Measurements from ENCODE around the gene PDPK1. TPM values are rescaled to one million over a fixed set of nuclear protein-coding genes. Genes with fewer than 3 reads are reported as not detected.
"Not testable (repeated sequence)": the region's sequence is repeated elsewhere in the genome, so short reads cannot be mapped to it uniquely, and the experiment has no call there.

The PDPK1 gene
- total RNA-seq, 1 donor: 37.1 TPM

DNA sequence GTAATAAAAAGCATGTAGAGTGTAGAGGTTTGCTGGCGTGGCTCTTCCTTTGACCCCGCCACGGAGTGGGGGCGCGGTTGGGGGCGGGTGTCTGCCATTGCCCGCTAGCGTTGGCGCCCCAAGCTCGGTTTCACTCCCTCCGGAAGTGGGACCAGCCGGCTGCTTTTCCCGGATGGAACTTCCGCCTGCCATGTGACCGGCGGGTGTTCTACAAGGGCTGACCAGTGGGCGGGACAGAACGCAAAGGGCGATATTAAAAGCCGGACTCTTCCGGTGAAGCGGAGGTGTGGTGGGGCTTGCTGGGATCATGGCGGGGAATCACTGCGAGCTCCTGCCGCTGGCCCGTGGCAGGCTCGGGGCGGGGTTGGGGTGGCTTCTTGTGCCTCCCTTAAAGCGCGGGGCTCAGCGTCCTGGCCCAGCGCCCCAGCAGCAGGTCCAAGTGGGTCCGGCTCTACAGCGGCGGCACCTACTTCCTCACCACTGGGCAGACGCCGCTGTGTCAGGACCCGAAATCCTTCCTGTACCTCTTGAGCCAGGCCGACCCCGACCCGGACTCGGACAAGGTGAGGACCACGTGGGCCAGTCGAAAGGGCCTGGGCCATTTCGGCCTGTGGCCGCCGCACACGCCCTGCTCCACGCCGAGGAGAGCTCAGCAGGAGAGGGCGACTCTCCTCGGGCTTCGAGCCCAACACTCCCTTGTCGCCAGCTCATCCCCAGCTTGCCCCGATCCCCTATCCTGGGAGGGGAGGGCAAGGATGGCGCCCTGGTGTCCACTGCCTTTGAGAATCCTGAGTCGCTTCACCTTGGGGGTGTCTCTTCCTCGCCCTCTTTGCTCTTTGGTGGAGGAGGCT lies 65.6 kb downstream of the PDPK1 start:
- peak; percentile 97 for DNase-seq (ENCODE audit: low read depth)
- H3K4me3 ChIP-seq (ENCODE audit: low read depth, low read length): peak overlapping the region; percentile 97

DNA sequence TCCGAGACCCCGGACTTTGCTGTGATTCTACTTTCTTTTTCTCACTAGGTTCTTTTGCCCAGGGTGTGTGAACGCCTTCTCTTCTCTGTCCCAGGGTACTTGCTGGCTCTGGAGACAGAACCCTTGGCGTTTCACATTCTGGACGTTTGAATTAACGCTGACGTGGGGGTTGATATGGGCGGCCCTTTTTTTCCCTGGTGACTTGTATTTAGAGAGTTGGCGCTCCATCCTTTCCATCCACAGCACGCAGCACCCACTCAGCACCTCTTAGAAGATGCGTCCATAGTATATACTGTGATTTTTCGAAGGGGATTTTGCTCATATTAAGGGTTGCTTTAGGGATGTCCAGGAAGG lies 66.2 kb downstream of the PDPK1 start:
- peak; percentile 39 for DNase-seq (ENCODE audit: low read depth)
- H3K4me3 ChIP-seq (ENCODE audit: low read depth, low read length): peak overlapping the region; percentile 97

More for the DNA sequence above, 65.6 kb downstream of the PDPK1 start:
- TF ChIP-seq, protein P1, sequence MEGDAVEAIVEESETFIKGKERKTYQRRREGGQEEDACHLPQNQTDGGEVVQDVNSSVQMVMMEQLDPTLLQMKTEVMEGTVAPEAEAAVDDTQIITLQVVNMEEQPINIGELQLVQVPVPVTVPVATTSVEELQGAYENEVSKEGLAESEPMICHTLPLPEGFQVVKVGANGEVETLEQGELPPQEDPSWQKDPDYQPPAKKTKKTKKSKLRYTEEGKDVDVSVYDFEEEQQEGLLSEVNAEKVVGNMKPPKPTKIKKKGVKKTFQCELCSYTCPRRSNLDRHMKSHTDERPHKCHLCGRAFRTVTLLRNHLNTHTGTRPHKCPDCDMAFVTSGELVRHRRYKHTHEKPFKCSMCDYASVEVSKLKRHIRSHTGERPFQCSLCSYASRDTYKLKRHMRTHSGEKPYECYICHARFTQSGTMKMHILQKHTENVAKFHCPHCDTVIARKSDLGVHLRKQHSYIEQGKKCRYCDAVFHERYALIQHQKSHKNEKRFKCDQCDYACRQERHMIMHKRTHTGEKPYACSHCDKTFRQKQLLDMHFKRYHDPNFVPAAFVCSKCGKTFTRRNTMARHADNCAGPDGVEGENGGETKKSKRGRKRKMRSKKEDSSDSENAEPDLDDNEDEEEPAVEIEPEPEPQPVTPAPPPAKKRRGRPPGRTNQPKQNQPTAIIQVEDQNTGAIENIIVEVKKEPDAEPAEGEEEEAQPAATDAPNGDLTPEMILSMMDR (IDR thresholded peaks at IDR 0.05; ENCODE audit: insufficient read depth, low read depth, low read length): no peak

DNA sequence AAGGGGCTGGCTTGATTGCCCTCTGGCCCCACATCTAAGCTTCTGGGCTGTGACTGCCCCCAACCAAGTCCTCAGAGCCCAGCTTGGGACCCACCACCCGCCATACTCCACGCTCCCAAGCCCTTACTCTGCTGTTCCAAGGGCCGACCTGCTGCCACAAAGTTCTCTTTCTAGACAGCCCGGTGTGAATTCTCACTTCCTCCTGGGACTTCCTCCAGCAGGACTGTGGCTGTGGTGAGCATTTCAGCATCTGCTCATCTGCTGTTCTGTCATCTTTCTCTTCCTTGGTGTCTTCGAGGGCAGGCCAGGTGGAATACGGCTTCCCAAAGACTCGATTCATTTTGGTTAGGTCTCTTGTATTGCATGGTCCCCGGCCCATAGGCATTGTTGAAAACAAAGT lies 69.0 kb downstream of the PDPK1 start:
- H3K4me3 ChIP-seq (ENCODE audit: low read depth, low read length); DNase-seq (ENCODE audit: low read depth): not testable (repeated sequence)

DNA sequence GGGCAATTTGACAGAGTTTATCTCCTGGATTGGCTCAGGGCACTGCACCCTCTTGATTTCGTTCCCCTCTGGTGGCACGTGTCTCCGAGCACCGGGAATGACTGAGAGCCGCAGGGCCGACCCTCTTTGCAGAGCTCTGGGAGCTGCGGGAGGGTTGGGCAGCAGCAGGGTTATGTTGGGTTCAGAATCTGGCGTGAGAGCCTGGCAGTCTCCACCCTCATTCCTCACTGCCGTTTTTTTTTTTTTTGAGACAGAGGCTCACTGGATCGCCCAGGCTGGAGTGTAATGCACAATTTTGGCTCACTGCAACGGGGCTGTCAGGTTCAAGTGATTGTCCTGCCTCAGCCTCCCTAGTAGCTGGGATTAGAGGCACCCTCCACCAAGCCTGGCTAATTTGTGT lies 71.5 kb downstream of the PDPK1 start:
- not testable (repeated sequence) for DNase-seq (ENCODE audit: low read depth); H3K4me3 ChIP-seq (ENCODE audit: low read depth, low read length)

DNA sequence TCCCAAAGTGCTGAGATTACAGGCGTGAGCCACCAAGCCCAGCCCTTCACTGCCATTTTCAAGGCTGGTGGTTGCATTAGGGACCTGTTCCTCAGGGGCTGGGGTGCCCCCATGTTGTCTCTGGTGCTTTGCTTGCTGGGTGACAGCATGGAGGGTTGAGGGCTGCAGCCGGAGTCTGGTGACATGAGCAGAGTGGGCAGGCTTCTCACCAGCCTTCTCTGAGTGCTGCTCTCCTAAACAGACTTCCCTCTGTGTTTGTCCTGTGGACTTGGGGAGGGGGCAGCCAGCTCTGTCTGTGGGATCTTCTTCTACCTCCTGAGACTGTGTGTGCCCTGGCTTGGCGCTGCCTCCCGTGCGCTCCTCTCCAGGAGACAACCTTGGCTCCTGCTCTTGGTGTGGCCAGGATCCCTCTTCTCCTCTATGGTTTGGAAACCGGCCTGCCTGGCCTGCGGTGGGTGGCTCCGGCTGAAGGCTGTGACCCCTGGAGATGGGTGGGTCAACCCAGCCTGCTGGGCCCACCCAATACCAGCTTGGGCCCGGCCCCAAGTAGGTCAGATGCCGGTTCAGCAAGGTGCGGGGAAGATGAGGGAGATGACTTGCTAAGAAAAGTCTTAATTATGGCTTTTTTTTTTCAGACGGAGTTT lies 72.1 kb downstream of the PDPK1 start:
- no peak overlapping the region for H3K4me3 ChIP-seq (ENCODE audit: low read depth, low read length)
- DNase-seq (ENCODE audit: low read depth): no peak
- TF ChIP-seq, protein P1 (IDR thresholded peaks at IDR 0.05; ENCODE audit: insufficient read depth, low read depth, low read length): no peak

DNA sequence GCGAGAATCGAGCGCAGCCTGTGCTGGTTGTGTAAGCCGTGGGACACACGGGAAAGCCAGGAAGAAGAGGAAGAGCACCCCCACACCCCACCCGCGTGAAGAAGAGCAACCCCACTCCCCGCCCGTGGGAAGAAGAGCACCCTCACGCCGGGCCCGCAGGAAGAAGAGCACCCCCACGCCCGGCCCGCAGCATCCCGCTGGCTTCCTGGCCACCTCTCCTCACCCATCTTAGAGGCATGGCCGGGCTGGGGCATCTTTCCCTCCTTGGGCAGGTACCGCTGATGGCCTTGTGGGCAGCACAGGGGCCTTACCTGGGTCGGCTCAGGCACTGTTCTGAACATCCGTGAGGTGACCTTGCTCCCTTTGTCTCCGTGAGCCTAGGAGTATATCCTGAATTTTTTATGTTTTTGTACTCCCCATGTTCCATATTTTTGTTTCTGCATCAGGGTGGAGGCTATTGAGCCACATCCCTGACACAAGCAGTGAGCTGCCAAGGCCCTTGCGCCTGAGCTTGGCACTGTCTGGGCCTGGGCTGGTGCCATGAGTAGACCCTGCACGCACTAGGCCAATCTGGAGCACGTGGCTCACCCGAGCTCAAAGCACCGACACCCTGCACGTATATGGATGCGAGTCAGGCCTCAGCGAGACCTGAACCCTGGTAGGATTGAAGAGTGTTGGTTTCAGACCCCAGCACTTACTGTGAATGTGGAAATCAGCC lies 73.1 kb downstream of the PDPK1 start:
- TF ChIP-seq, protein P1 (IDR thresholded peaks at IDR 0.05; ENCODE audit: insufficient read depth, low read depth, low read length): no peak
- no peak for DNase-seq (ENCODE audit: low read depth)
- no peak overlapping the region for H3K4me3 ChIP-seq (ENCODE audit: low read depth, low read length)

DNA sequence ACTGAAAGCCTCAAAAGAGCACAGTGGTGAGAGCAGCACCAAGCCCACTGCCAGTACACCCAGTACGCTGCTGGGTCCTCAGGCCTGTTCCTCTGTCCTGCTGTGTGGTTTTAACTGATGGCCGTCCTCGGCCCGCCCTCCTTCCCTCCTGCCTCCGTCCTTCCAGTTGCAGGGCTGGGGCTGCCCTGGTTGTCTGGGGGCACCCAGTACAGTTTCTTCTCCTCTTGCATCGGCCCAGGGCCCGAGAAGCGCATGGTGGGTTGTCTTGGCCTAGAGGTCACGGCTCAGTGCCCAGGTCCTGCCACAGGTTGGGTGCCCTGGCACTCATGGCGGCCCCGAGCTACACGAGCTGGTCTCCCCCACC lies 73.7 kb downstream of the PDPK1 start:
- TF ChIP-seq, protein P1 (IDR thresholded peaks at IDR 0.05; ENCODE audit: insufficient read depth, low read depth, low read length): no peak
- DNase-seq (ENCODE audit: low read depth): no peak
- no peak overlapping the region for H3K4me3 ChIP-seq (ENCODE audit: low read depth, low read length)

DNA sequence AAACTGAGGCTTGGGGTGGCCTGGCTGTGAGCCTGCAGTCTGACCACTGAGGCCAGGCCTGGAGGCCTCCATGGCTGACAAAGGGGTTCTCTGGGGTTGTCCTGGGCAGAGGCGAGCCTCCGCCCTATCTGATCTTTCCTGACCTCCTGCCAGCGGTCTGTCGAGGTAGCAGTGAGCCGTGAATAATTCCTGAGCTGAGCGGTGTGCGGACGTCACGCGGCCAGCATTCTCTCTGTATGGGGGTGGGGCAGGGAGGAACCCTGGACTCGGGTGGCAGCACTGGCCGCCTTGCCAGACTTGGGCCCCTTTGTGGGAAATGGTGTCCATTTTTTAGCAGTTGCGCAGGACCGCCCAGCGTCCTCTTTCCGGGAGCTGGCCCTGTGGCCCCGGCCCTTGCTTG lies 74.1 kb downstream of the PDPK1 start:
- not testable (repeated sequence) for DNase-seq (ENCODE audit: low read depth); H3K4me3 ChIP-seq (ENCODE audit: low read depth, low read length)

DNA sequence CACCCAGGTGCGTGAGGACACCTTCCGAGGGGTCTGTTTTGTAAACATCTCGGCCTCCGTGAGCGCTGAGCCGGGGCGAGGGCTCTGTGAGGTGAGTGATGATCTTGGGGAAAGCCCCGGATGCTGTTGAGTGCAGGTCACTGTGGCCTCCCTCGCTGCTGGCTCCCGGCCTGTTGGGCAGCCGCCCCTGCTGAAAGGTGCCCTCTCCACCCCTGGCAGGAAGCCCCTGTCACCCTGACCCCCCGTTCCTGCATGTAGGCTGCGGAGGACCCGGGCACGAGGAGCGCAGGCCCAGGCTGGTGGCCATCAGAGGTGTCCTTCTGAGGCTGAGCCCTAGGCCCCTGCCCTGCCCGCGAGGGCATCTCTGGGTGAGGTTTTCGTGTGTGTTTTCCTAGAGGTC lies 75.4 kb downstream of the PDPK1 start:
- not testable (repeated sequence) for DNase-seq (ENCODE audit: low read depth)

More for the DNA sequence above, 75.4 kb downstream of the PDPK1 start:
- not testable (repeated sequence) for H3K4me3 ChIP-seq (ENCODE audit: low read depth, low read length)

Data from fibroblast of villous mesenchyme (primary cell).